Choroid plexus epithelial cell (primary cell): ENCODE data around the gene SLC38A1.
A peak's percentile ranks its signal among the peaks of the same experiment; 100 is the strongest.

Source experiments
- DNase-seq: peaks from one replicate; pipeline ENCODE4 v3.0.0-alpha.2; 2010; ENCODE audit warnings: low read depth
- H3K4me3 ChIP-seq: 2 replicates; pipeline ENCODE4 v1.5.1; 2011; ENCODE audit warnings: low read depth, mild to moderate bottlenecking, control low read depth, low read length, moderate library complexity
- CTCF ChIP-seq: conservative IDR thresholded peaks from 2 replicates; pipeline ENCODE4 v1.5.1; 2011; ENCODE audit warnings: low read depth, mild to moderate bottlenecking, control low read depth, inconsistent platforms, low read length, moderate library complexity

The SLC38A1 gene

DNA sequence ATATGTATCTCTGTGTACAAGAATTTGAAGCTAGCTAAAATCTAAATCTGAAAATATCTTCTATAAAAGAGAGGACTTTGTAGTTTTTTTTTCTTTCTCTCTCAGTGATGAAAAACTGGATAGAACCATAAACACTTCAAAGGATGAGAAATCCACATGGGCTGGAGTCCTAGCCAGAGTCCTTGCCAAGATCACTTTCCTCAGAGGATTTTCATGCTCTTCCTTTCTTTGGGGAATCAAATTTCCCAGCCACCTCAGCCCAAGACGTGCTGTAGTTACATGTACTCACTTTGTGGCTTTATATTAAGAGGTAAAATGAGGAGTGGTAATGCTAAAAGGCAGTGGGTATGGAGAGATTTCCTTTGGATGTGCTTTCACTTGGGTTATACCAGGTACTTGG, 110.3 kb downstream of the SLC38A1 start:
- H3K4me3 ChIP-seq: no peak overlapping the region
- DNase-seq: no peak
- no peak for TF ChIP-seq CTCF

- TF ChIP-seq CTCF: no peak
- peak; percentile 17 for DNase-seq
- no peak overlapping the region for H3K4me3 ChIP-seq
These were observed 114.4 kb downstream of the SLC38A1 start for GRCh38 chr12:46154221-46154985.

DNA sequence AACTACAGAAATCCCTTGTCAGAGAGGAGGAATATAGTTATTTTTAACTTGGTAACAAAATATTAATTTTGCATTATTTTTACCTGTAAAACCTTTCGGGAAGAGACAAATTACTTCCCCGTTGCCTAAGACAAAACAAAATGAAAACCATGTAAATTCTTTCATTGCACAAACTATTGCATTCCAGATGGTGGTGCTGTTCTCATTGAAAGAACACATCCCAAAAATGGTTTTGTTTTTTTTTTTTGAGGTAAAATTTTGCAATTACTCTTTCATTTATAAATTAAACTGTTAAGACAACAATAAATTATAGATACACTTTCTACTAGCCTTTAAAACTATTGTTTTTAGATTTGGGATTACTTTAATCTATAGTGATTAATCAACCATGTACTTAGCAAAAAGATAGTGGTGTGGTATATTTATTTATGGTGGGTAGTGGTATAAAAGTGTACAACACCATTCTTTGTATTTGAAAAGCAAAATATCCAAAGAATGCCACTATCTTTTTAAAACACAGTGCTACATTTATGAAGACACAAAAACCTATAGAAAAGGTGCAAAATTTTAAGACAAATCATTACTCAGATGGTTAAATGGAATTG, 115.5 kb downstream of the SLC38A1 start:
- no peak overlapping the region for H3K4me3 ChIP-seq
- DNase-seq: peak; percentile 57
- peak; percentile 76 for TF ChIP-seq CTCF

- DNase-seq: no peak
- no peak overlapping the region for H3K4me3 ChIP-seq
- no peak for TF ChIP-seq CTCF
These were observed 116.4 kb downstream of the SLC38A1 start for GRCh38 chr12:46152456-46152855.

GRCh38 chr12:46150735-46151134, 118.1 kb downstream of the SLC38A1 start:
- H3K4me3 ChIP-seq: no peak overlapping the region
- no peak for DNase-seq
- TF ChIP-seq CTCF: no peak

DNA sequence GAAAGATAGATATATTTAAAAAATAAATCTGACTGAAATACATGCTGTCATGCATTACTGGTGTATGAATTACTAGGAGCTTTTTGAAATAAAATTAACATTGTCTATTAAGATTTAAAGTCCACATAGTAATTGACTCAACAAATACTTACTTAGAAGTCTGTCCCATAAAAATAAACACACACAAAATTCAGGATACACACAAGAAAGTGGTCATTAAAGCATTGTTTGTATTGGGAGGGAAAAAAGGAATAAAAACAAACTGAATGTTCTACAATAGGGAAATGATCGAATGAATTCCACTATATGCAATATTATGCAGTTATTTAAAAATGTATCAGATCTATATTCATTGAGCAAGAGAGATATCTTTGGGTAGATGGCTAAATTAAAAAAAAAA, 118.9 kb downstream of the SLC38A1 start:
- TF ChIP-seq CTCF: no peak
- DNase-seq: no peak
- no peak overlapping the region for H3K4me3 ChIP-seq

DNA sequence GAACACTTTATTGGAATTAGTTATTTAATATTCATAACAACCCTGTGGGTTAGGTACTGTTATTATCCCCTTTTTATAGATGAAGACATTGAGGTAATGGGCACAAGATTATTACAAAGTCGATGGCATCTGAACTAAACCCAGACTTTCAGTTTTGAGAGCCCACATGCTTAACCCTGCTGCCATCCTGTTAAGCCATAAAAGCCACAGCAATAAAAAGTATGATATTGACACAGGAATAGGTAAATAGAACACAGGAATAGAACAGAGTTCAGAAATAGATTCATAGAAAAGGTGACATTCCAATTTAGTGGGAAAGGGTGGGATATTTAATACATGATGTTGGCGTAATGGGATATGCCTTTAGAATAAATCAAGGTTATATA, 119.8 kb downstream of the SLC38A1 start:
- DNase-seq: no peak
- TF ChIP-seq CTCF: no peak
- H3K4me3 ChIP-seq: no peak overlapping the region
